Measurements from ENCODE around the gene FGF12.

GRCh38 chr3:192700885-192701284 is 26.5 kb downstream of the FGF12 start:
- no peak for TF ChIP-seq CTCF (IDR thresholded peaks at IDR 0.05; ENCODE audit: low read depth, low read length, poor library complexity, severe bottlenecking)
- no peak for TF ChIP-seq EZH2phosphoT487 (IDR thresholded peaks at IDR 0.05; ENCODE audit: borderline replicate concordance, low read length)

Measured in DOHH2 (cell line).